K562 (cell line): Measurements from ENCODE around the gene RASEF.

Experiments used
- ATF7 ChIP-seq: fragments of 450-650 bp; IDR thresholded peaks from 2 replicates; pipeline ENCODE4 v1.7.1; 2014; ENCODE audit warnings: mild to moderate bottlenecking, moderate library complexity
- MAZ ChIP-seq, 2 experiments: fragments of 450-650 bp in 1 of 2; sonication (generic) in 1 of 2; formaldehyde crosslinking; IDR thresholded peaks in 1 of 2; conservative IDR thresholded peaks in 1 of 2; 2 replicates each; pipeline versions ENCODE4 v1.4.0 to v1.5.0; 2020; ENCODE audit warnings: mild to moderate bottlenecking in 1 of 2, missing genetic modification reagents in 1 of 2
- NONO ChIP-seq, 2 experiments: fragments of 200-400 bp in 1 of 2; fragments of 450-650 bp in 1 of 2; formaldehyde crosslinking in 1 of 2; IDR thresholded peaks; 2 replicates each; pipeline ENCODE4 v1.6.1; 2017; ENCODE audit warnings: low read depth in 2 of 2, mild to moderate bottlenecking in 2 of 2, moderate library complexity in 2 of 2, low read length in 1 of 2
- PCBP2 ChIP-seq: fragments of 200-400 bp; formaldehyde crosslinking; IDR thresholded peaks from 2 replicates; pipeline ENCODE4 v1.6.1; 2018; ENCODE audit warnings: low read length, low read depth, mild to moderate bottlenecking, moderate library complexity; ENCODE audit not compliant: poor library complexity, severe bottlenecking
- TAF7 ChIP-seq: fragments of 450-650 bp; IDR thresholded peaks from 2 replicates; pipeline ENCODE4 v1.6.1; 2016; ENCODE audit warnings: missing genetic modification characterization, missing compliant biosample characterization
- ZNF134 ChIP-seq: fragments of 250-450 bp; sonication (Bioruptor Pico); conservative IDR thresholded peaks from 2 replicates; pipeline ENCODE4 v1.4.0; 2020
- ZNF644 ChIP-seq: fragments of 200-800 bp; sonication (Bioruptor generic); IDR thresholded peaks from 2 replicates; pipeline ENCODE4 v1.6.1; 2016; ENCODE audit warnings: low read depth, missing genetic modification characterization, missing compliant biosample characterization
- TF ChIP-seq, protein P1 (sequence below): fragments of 250-450 bp; sonication (Bioruptor Pico); IDR thresholded peaks from 2 replicates; pipeline ENCODE4 v1.5.0; 2020; ENCODE audit warnings: mild to moderate bottlenecking, borderline replicate concordance

DNA sequence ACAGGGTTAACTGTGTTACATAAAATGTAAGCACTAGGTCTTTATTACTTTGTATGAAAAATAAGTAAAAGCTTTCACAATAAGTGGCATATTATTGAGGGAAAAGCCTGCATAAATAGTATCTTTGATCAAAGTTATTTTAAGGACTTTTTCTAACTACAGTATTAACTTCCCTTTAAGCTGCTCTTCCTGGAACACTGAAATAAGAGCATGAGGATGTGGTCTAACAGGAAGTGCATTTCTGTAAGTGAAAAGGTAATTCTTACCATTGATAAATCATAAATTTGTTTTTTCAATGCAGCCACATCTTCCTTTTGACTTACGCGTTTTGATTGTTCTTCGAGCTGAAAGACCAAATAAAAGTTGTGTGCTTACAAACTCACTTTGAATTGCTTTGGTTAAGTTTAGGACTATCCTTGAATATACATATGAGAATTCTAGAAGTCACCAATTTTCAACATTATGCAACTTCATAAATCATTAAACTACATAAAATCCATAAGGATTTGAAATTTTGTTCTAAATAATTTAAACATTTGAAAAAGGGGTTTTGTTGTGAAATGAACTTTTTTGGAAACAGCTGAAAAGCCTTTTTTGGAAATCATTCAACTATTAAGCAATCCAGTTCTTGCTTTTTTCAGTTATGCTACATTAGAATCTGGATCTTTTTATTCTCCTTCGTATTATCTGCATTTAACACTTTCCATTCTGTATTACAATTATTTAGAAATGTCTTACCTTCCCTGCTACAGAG is 50.6 kb downstream of the RASEF start:
- TF ChIP-seq PCBP2 (no peak), ZNF644 (tag) (no peak), MAZ (CRISPR knock-in tag; conservative IDR thresholded peaks at IDR 0.05 in 1 of 2, IDR thresholded peaks at IDR 0.05 in 1 of 2) (no peak), NONO (IDR thresholded peaks at IDR 0.05; ENCODE audit: low read depth in 2 of 2, low read length in 1 of 2) (no peak), TAF7 (tag) (no peak), ATF7 (no peak), ZNF134 (CRISPR knock-in tag) (no peak)
- TF ChIP-seq, protein P1, sequence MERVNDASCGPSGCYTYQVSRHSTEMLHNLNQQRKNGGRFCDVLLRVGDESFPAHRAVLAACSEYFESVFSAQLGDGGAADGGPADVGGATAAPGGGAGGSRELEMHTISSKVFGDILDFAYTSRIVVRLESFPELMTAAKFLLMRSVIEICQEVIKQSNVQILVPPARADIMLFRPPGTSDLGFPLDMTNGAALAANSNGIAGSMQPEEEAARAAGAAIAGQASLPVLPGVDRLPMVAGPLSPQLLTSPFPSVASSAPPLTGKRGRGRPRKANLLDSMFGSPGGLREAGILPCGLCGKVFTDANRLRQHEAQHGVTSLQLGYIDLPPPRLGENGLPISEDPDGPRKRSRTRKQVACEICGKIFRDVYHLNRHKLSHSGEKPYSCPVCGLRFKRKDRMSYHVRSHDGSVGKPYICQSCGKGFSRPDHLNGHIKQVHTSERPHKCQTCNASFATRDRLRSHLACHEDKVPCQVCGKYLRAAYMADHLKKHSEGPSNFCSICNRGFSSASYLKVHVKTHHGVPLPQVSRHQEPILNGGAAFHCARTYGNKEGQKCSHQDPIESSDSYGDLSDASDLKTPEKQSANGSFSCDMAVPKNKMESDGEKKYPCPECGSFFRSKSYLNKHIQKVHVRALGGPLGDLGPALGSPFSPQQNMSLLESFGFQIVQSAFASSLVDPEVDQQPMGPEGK, result no peak
